GM23338 (cell line): ENCODE measurements around the gene AZIN2. TPM values are rescaled to one million over a fixed set of nuclear protein-coding genes. Genes with fewer than 3 reads are reported as not detected.

Experiments
- ATAC-seq: fragments of 200-7000 bp; cut with Tn5 transposase; 3 replicates; pipeline ENCODE4 v1.9.1; 2020
- DNase-seq: peaks from one replicate; pipeline ENCODE4 v3.0.0-alpha.2; 2015; ENCODE audit warnings: low spot score
- H2AFZ ChIP-seq: fragments of 200-600 bp; sonication (generic); 2 replicates; pipeline ENCODE4 v1.8.0; 2016; ENCODE audit warnings: antibody characterized with exemption, mild to moderate bottlenecking, moderate library complexity
- H3F3A ChIP-seq: fragments of 200-600 bp; sonication (generic); replicated peaks from 2 replicates; pipeline ENCODE4 v1.8.0; 2017; ENCODE audit warnings: antibody characterized with exemption, mixed run types, low read depth
- H3K27ac ChIP-seq: fragments of 200-600 bp; sonication (generic); 2 replicates; pipeline ENCODE4 v1.6.1; 2016; ENCODE audit warnings: low read depth
- H3K27me3 ChIP-seq: fragments of 200-600 bp; sonication (generic); 2 replicates; pipeline ENCODE4 v1.8.0; 2016; ENCODE audit warnings: mild to moderate bottlenecking, mixed run types, moderate library complexity; ENCODE audit not compliant: insufficient read depth
- H3K36me3 ChIP-seq: fragments of 200-600 bp; sonication (generic); 2 replicates; pipeline ENCODE4 v1.8.0; 2016; ENCODE audit warnings: mild to moderate bottlenecking; ENCODE audit not compliant: insufficient read depth
- H3K4me1 ChIP-seq: fragments of 200-600 bp; sonication (generic); 2 replicates; pipeline ENCODE4 v1.8.0; 2016; ENCODE audit warnings: mild to moderate bottlenecking, moderate library complexity; ENCODE audit not compliant: insufficient read depth
- H3K4me2 ChIP-seq: fragments of 200-600 bp; sonication (generic); 2 replicates; pipeline ENCODE4 v1.7.1; 2017; ENCODE audit warnings: mixed run types
- H3K4me3 ChIP-seq: fragments of 200-600 bp; sonication (generic); 2 replicates; pipeline ENCODE4 v1.6.1; 2016; ENCODE audit warnings: mixed run types
- H3K79me2 ChIP-seq: fragments of 200-600 bp; sonication (generic); replicated peaks from 2 replicates; pipeline ENCODE4 v1.8.0; 2017; ENCODE audit warnings: mild to moderate bottlenecking; ENCODE audit not compliant: insufficient read depth
- H3K9me2 ChIP-seq: fragments of 200-600 bp; sonication (generic); 2 replicates; pipeline ENCODE4 v1.8.0; 2017; ENCODE audit not compliant: insufficient read depth
- H4K20me1 ChIP-seq: fragments of 200-600 bp; sonication (generic); replicated peaks from 2 replicates; pipeline ENCODE4 v1.8.0; 2017; ENCODE audit warnings: mild to moderate bottlenecking; ENCODE audit not compliant: insufficient read depth
- H3K27ac Mint-ChIP-seq: 2 replicates; pipeline ENCODE4 v1.8.0; 2020; ENCODE audit warnings: inconsistent platforms, mild to moderate bottlenecking, moderate library complexity, mixed read lengths
- H3K27me3 Mint-ChIP-seq: 3 replicates; pipeline ENCODE4 v1.8.0; 2022; ENCODE audit warnings: low read depth, mild to moderate bottlenecking, moderate library complexity, mixed read lengths, inconsistent platforms; ENCODE audit not compliant: insufficient read depth, poor library complexity
- H3K36me3 Mint-ChIP-seq: 3 replicates; pipeline ENCODE4 v1.8.0; 2021; ENCODE audit warnings: low read depth, mild to moderate bottlenecking, inconsistent platforms, moderate library complexity, mixed read lengths
- H3K4me1 Mint-ChIP-seq: 3 replicates; pipeline ENCODE4 v1.8.0; 2020; ENCODE audit warnings: mild to moderate bottlenecking, inconsistent platforms, mixed read lengths
- H3K4me3 Mint-ChIP-seq: 3 replicates; pipeline ENCODE4 v1.8.0; 2021; ENCODE audit warnings: moderate library complexity, mild to moderate bottlenecking, inconsistent platforms, mixed read lengths
- H3K9me3 Mint-ChIP-seq: 3 replicates; pipeline ENCODE4 v1.8.0; 2020; ENCODE audit warnings: moderate library complexity, mild to moderate bottlenecking, inconsistent platforms, mixed read lengths
- ETS1 ChIP-seq: IDR thresholded peaks from 2 replicates; pipeline ENCODE4 v1.6.1; 2016; ENCODE audit warnings: antibody characterized with exemption
- EZH2phosphoT487 ChIP-seq: fragments of 200-600 bp; sonication (generic); IDR thresholded peaks from one replicate; pipeline ENCODE4 v1.8.1; 2018; ENCODE audit warnings: antibody characterized with exemption; ENCODE audit not compliant: unreplicated experiment
- NANOG ChIP-seq: IDR thresholded peaks from 2 replicates; pipeline ENCODE4 v1.6.1; 2016; ENCODE audit warnings: antibody characterized with exemption, borderline replicate concordance
- STAT1 ChIP-seq: IDR thresholded peaks from one replicate; pipeline ENCODE4 v1.6.1; 2016; ENCODE audit warnings: antibody characterized with exemption; ENCODE audit not compliant: unreplicated experiment
- ZNF114 ChIP-seq: fragments of 250-450 bp; sonication (Bioruptor Pico); IDR thresholded peaks from 2 replicates; pipeline ENCODE4 v1.5.0; 2020; ENCODE audit warnings: mild to moderate bottlenecking, moderate library complexity
- ZNF331 ChIP-seq: fragments of 250-450 bp; sonication (Bioruptor Pico); IDR thresholded peaks from 2 replicates; pipeline ENCODE4 v1.5.0; 2020; ENCODE audit warnings: low read depth, mild to moderate bottlenecking, moderate library complexity
- ZNF462 ChIP-seq: fragments of 250-450 bp; sonication (Bioruptor Pico); IDR thresholded peaks from 2 replicates; pipeline ENCODE4 v1.5.0; 2020; ENCODE audit warnings: mild to moderate bottlenecking, moderate library complexity
- polyA plus RNA-seq: library from polyadenylated mRNA; unstranded; fragments of >200 nt; fragmentation: Nextera tagmentation; extraction: Ambion mirVana; gene quantifications from 2 replicates; pipeline ENCODE4 v1.2.1, GENCODE V29; 2016
- total RNA-seq: library from RNA; depleted of rRNA; stranded (reverse); fragments of >200 nt; shearing (Covaris generic); gene quantifications from 2 replicates; pipeline ENCODE4 v1.2.3, GENCODE V29; 2014

The AZIN2 gene
- total and polyA plus RNA-seq, 2 experiments from 2014 or later, result 0.37 to 1.2 TPM

- TF ChIP-seq ZNF462 (CRISPR knock-in tag) (no peak), STAT1 (no peak), ZNF114 (no peak), ETS1 (no peak), ZNF331 (CRISPR knock-in tag) (no peak), EZH2phosphoT487 (no peak)
These were observed 10.3 kb upstream of the AZIN2 start (continued) for GRCh38 chr1:33070628-33071027.

GRCh38 chr1:33072707-33073106, 8.2 kb upstream of the AZIN2 start:
- Mint-ChIP-seq H3K27me3 (peaks cover 5% of the 10 kb centered on the region), H3K9me3 (no peaks in the 10 kb centered on the region), H3K27ac (no peak overlapping the region), H3K4me1 (no peaks in the 10 kb centered on the region), H3K36me3 (no peaks in the 10 kb centered on the region), H3K4me3 (no peak overlapping the region)
- H3K4me3 ChIP-seq, result no peak overlapping the region
- DNase-seq, result no peak
- H3K4me2 ChIP-seq, result no peak overlapping the region
- H3K79me2 ChIP-seq, result no peaks in the 10 kb centered on the region
- no peaks in the 10 kb centered on the region for H3K4me1 ChIP-seq
- H3K27me3 ChIP-seq, result no peaks in the 10 kb centered on the region
- no peaks in the 10 kb centered on the region for H3K36me3 ChIP-seq
- no peaks in the 10 kb centered on the region for H3F3A ChIP-seq
- no peak overlapping the region for H3K27ac ChIP-seq
- no peaks in the 10 kb centered on the region for H4K20me1 ChIP-seq
- TF ChIP-seq NANOG, result no peak
- H3K9me2 ChIP-seq, result 0 out of 2 replicates have a peak, but pooled peaks cover 5% of the 10 kb centered on the region
- ATAC-seq, result no peak
- no peak overlapping the region for H2AFZ ChIP-seq
